ENCODE measurements around the gene ELMOD1.
A peak's percentile ranks its signal among the peaks of the same experiment; 100 is the strongest.
"Not testable (repeated sequence)": the region's sequence is repeated elsewhere in the genome, so short reads cannot be mapped to it uniquely, and the experiment has no call there.

Gene ELMOD1

DNA sequence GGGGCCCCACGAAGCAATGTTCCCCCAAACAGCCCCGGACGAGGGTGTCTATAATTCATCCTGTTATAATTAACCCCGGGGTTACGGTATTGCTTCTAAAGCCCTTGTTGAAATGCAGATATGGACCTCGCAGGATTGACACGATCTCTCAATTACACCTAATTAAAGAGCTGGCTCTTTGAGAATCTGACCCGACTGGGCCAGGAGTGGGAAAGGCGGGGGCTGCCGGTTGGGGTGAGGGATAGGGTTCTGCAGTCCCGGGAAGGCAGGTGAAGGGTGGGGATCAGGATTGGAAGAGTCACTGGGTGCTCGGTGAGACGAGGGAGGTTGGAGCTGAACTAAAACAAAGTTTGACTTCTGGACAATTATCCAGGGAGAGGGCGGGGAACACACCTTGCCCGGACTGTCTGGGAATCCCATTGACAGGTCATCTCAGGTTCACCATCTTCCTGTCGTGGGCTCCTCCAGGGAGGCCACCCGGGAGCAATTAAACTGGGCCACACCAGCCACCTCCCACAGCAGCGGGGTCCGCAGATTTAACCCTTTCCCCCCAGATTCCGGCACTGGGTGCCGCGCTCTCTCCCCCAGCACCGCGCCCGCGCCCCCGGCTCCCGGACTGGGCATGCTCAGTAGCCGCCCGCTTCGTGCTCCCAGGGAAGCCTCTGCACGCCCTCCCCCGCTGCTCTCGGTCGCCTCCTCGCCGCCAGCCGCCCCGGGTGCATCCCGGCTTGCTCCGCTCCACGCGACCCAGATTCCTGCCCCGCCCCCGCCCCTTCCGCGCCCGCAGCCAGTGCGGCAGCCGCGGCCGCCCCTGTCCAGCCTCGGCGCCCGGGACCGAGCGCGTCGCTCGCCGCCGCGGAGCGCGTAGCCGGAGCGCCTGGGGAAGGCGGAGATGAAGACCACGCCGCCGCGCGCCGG, at the start of gene ELMOD1:
ELMOD1 (plus strand) TSS at position 688 of the 918 bp plus-strand sequence. CDS start 27,043 bp downstream, outside the sequence.
- no peak for DNase-seq (ENCODE audit: low read depth in 2 of 2, low spot score in 1 of 2)

DNA sequence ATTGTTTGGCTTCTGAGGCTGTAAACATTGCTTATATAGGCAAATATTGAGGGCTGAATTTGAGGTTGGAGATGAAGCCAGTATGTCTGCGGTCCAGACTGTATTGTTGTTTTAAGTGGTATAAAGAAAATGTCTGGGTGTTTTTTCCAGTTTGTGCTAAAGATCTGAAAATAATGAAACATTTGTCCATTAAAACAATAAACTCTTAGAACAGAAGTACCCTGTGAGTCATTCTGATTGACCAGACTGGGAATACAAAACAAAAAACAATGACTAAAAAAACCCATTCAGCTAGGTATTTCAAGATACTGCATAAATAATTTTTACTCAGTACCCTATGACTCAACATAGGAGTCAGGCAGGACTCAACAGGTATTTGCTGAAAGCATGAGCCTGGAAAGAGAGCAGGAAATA, 45.8 kb upstream of the ELMOD1 start:
- DNase-seq (ENCODE audit: low read depth in 2 of 2, low spot score in 1 of 2), result no peak

DNA sequence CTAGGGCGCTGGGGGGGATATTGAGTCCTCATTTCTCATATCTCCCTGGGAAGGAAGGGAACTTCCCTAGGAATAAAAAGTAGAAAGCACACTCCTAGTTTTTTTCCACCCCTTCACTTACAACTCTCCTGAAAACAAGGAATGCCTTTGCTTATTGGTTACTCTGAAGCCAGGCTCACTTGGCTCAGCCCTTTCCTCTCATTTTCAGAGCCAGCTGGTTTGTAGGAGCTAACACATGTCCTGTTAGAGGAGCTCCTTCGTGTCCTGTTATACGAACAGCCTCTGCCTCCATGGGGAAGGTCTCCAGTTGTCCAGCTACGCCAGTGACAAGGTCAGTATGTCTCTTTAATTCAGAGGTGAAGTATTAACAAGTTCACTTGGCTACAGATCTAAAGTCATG, 43.0 kb upstream of the ELMOD1 start:
- DNase-seq (ENCODE audit: low read depth in 2 of 2, low spot score in 1 of 2), result no peak

DNA sequence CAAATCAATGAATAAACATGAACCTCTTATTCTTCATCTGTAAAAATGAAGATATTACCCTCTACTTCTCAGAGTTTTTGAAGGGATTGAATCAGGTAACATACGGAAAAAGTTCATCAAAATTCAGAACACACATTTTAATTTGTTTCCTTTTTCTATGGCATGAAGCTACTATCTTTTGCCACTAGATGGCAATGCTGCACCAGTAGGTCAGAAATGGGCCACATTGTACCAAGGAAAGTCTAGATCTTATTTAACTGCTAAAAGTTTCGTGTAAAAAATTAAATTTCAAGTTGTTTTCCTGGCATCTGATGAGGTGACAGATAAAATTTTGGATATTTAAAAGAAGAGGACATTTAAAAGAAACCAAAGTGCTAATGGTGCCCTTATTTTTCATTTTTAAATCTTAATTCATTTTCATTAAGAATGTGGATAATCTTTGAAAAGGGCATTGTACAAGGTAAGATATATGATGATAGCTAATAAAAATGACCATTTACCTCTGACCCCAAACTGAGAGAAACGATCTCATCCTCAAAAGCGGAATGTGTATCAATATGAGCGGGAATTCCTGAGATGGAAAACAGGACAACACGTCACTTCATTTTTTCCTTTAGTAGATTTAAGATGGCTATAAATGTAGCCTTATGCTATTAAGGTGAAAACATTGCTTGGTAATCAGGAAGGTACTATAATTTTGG, 41.5 kb upstream of the ELMOD1 start:
- DNase-seq (ENCODE audit: low read depth in 2 of 2, low spot score in 1 of 2), result no peak

DNA sequence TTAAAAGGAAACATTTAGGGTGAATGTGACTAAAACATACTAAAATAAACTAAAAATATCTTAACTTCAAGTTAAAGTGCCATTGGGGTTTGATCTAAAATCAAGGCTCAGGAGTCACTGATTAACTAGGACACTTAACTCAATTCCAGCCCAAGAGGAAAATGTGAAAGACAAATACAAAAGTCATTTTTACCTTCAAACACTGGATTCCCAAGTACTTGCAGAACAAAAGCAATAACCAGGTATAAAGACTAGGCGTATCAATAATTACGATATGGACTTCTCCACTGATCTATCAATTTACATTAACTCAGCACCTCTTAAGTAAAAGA, 41.0 kb upstream of the ELMOD1 start:
- DNase-seq (ENCODE audit: low read depth in 2 of 2, low spot score in 1 of 2), result no peak

DNA sequence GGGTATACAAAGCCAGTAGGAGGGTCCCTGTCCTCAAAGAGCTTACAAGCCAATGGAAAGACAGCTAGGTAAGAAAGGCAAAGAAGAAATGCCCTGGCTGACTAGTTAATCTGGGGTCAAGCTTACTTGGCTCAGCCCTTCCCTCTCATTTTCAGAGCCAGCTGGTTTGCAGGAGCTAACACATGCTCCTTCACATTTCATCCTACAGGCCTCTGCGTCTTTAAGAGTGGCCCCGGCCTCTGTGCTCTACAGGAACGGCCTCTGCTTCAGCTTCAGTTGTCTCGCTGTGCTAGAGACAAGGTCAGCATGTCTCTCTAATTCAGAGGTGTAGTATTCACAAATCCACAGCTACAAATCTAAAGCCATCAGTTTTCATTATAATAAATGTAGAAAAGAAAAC, 40.6 kb upstream of the ELMOD1 start:
- no peak for DNase-seq (ENCODE audit: low read depth in 2 of 2, low spot score in 1 of 2)

DNA sequence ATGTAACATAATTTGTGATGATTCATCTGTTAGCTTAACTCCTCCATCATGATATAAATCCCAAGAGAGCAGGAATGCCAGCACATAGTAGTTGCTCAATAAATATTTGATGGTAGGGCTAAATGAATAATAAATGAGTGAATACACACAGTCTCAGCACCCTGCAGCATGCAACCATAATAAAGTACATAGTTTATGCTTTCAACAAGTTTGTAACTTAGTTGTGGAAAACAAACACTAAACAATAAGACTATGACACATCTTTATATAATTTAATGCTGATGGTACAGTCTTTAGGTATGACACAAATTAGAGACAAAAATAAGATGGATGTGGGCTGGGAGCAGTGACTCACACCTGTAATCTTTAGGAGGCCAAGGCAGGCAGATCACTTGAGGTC, 29.3 kb upstream of the ELMOD1 start:
- DNase-seq (ENCODE audit: low read depth in 2 of 2, low spot score in 1 of 2), result no peak

DNA sequence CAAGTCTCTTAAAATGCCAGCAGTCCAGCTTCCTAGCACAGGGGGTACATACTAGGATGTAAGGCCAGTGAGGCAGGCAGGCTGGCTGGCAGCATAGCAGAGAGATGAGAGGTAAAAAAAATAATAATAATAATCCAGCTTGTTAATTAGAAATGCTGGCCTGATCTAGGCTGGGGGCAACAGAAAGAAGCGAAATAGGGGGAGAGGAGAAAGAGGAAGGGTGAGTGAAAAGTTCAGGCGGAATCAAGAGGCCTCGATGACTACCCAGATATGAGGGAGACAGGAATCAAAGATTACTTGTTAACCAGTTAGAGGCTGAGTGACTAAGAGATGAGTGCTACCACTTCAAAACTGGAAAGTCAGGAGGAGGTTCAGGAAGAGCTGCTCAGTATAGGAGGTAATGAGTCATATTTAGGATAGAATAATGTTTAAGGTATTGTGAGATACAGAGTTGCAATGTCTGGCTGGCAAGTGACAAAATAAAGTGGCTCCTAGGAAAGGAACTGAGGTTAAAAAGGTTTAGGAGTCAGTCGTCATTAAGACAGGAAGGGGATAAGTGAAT, 28.2 kb upstream of the ELMOD1 start:
- DNase-seq (ENCODE audit: low read depth in 2 of 2, low spot score in 1 of 2), result no peak

DNA sequence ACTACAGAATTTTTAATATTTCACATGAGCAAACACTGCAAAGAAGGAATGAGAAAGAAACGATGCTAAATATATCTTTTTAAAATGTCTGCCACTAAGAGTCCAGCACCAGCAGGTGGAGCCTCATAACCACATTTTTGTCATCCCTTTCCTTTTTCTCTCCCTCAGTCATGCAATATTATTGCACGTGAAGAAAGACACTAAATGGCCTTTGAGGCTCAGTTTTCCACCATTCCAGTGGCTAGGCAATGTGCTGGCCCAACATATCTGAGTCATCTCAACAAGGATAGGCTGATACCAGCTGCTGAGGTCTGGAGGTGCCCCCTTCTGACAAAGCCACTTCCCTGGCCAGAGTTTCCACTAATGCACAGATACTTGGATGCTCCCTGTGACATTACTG, 27.2 kb upstream of the ELMOD1 start:
- no peak for DNase-seq (ENCODE audit: low read depth in 2 of 2, low spot score in 1 of 2)

DNA sequence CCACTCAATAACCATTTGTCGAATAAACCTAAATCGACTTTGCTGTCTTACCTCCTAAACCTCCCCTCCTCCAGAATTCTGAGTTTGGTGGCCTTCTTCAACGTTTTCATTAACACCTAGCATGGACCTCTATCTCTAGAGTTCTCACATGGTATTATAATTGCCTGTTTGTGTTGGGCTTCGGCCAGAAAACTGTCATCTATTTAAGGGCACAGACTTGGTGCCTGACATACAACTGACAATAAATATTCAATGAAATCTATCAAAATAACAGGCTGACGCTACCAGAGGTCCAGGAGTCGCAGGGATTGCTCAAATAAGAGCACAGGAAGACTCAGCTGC, 26.1 kb upstream of the ELMOD1 start:
- no peak for DNase-seq (ENCODE audit: low read depth in 2 of 2, low spot score in 1 of 2)

DNA sequence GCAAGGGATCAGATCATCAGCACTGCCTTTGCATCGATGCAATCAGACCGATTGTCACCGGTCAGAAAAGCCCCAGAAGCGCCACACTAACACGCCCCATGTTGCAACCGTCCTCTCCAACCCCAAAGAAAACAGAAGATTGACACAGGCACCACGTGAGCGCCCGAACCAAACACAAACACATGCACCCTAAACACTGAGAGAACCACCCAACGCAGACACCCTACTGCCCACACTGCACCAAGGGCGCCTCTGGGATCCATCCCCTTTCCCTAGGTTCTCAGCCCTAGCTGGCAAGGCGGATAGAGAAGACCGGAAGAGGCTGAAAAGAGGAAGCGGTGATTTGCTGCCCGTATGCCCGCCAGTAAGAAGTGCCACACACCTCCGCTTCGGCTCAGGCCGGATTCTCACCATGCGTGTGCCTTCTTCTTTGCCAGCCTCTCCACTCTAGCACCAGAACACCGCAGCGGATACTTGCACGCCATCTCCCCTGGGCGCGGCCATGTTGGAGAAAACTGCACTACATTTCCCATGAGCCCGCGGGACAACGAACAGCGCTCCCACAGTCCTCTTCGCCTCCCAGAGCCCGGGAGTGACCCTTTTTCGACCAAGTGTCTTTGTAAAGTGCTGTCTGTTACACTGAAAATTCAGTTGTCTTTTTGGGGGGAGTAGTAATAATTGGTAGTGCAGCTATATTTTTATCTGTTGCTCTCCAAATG, 25.6 kb upstream of the ELMOD1 start, which contains the start of gene ALKBH8:
ALKBH8 (minus strand) TSS at position 517 of the 719 bp plus-strand sequence. CDS start 4,842 bp downstream, outside the sequence.
- peak; percentile 41 to 56 for DNase-seq (ENCODE audit: low read depth in 2 of 2, low spot score in 1 of 2)

DNA sequence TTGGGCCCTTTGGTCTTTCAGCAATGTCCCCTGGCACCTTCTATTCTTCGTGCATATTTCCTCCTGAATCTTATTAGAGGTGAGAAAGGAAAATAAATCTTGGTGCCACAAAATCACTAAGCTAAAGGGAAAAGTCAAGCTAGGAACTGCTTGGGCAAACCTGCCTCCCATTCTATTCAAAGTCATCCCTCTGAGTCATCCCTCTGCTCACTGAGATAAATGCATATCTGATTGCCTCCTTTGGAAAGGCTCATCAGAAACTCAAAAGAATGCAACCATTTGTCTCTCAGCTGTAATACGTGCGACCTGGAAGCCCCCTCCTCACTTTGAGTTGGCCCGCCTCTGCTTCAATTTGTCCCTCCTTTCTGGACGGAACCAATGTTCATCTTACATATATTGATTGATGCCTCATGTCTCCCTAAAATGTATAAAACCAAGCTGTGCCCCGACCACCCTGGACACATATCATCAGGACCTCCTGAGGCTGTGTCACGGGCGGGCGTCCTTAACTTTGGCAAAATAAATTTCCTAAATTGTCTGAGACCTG, 24.9 kb upstream of the ELMOD1 start:
- not testable (repeated sequence) for DNase-seq (ENCODE audit: low read depth in 2 of 2, low spot score in 1 of 2)

DNA sequence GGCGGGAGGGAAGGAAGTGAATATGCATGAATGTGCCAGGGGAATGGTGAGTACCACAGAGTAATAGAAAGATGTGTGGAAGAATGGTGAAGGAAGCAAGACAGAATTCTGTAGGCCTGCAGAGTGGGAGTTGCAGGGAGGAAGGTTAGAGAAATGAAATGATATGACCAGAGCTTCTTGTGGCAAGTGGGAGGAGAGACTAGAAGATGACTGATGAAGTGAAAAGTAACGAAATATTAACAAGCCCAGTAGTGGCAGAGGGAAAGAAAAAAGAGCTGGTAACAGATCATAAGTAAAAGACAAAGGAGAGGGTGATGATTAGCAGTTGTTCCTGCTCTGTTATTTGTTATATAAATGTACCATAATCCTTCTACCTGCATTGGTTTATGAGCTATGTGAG, 24.4 kb upstream of the ELMOD1 start:
- no peak for DNase-seq (ENCODE audit: low read depth in 2 of 2, low spot score in 1 of 2)

DNA sequence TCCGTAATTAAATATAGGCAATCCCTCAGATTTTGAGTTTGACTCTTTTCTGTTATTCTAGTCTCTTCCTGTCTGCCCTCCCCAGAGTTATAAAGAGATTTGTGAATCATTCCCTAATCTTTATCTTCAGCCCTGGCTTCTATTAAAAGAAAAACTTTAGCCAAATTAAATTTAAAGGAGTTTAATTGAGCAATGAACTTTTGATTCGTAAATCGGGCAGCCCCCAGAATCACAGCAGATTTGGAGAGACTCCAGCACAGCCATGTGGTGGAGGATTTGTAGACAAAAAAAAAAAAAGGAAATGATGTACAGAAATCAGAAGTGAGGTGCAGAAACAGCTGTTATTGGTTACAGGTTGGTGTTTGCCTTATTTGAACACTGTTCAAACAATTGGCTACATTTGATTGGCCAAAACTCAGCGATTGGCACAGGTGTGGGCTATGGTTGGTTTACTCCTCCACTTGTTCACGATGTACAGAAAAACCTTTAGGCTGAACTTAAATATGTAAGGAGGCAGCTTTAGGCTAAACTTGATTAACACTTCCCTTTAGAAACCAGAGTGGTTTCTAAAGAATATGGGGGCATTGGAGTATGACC, 23.1 kb upstream of the ELMOD1 start:
- no peak for DNase-seq (ENCODE audit: low read depth in 2 of 2, low spot score in 1 of 2)

DNA sequence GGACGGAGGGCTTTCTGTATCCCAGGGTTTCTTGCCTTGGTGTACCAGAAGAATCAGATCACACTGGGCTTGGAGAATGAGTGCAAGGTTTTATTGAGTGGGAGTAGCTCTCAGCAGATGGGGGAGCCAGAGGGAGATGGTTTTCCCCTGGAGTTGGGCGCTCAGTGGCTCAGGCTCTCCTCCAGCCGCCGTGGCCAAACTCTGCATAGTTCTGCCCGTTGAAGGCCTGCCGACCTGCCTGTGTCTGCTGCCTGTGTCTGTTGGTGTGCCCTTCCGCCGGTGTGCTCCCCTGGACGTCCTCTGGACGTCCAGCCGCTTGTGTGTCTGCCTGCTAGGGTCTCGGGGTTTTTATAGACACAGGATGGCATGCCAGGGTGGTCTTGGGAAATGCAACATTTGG, 20.9 kb upstream of the ELMOD1 start:
- no peak for DNase-seq (ENCODE audit: low read depth in 2 of 2, low spot score in 1 of 2)

DNA sequence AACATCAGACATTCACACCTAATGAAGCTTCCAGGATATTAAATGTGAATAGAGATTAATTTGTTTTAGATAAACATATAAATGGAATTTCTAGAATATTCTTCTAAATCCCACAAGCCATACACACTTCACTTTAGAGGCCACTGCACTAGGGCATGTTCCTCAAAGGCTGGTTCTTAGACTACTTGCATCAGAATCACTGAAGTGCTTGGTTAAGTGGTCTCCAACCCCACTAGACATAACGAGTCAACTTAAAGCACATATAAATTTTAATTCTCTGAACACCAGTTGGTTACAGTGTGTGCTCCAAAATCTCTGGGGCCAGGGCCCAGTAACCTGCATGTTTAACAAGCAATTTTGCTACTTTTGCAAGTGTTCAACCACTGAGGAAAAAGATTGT, 17.5 kb upstream of the ELMOD1 start:
- no peak for DNase-seq (ENCODE audit: low read depth in 2 of 2, low spot score in 1 of 2)

DNA sequence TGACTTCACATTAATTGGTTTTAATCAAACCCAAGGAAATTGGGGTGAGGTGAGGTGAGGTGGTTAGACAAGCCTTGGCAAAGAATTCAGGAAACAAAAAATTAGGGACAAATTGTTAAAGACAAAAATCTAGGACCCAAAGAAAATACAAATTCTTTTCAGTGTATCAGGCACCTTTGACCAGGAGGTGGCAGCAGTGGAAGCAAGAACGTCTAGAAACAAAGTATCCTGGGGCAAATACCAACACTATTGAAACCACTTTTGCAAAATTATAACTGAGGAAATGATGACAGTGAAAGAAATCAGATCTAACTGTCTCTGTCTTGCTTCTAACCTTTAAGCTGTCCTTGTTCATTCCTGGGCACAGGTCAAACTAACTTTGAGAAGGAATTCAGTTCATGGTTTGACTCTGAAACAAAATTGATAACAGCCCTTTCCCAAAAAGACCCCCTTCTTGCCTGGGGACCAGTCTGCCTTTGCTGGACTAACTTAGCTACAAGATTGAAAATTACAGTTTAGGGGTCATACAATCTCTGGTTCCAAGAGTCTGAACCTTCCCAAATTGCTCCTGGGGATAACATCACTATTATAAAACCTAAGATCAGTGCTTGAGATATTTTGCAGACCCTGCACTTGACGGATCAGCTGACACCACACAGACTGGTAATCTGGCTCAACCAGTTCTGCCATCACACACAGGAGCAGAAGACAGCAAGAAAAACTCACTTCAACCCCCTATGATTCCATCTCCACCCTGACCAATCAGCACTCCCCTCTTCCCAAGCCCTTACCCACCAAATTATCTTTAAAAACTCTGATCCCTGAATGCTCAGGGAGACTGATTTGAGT, 14.2 kb upstream of the ELMOD1 start:
- peak in 1 of 2 donors; percentile 35 for DNase-seq (ENCODE audit: low read depth in 2 of 2, low spot score in 1 of 2)

DNA sequence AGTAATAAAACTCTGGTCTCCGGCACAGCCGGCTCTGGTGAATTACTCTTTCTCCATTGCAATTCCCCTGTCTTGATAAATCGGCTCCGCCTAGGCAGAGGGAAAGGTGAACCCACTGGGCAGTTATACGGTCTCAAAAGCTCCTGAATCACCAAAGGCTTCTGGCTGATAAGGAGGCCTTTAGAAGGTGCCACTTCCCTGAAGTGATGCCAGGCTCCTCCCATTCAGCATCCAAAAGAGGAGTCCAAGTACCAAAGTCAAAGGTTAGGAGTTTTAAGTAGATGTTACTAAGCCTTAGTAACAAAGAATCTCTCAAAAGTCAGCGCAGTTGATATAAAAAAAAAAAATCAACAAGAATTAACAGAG, 13.6 kb upstream of the ELMOD1 start:
- DNase-seq (ENCODE audit: low read depth in 2 of 2, low spot score in 1 of 2), result no peak

DNA sequence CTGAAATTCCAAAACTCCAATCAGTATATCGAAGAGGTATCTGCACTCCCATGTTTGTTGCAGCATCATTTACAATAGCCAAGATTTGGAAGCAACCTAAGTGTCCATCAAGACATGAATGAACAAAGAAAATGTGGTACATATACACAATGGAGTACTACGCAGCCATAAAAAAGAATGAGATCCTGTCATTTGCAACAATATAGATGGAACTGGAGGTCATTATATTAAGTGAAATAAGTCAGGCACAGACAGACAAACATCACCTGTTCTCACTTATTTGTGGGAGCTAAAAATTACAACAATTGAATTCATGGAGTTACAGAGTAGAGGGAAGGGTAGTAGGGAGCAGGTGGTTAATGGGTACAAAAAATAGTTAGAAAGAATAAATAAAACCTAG, 11.8 kb upstream of the ELMOD1 start:
- DNase-seq (ENCODE audit: low read depth in 2 of 2, low spot score in 1 of 2), result not testable (repeated sequence)

DNA sequence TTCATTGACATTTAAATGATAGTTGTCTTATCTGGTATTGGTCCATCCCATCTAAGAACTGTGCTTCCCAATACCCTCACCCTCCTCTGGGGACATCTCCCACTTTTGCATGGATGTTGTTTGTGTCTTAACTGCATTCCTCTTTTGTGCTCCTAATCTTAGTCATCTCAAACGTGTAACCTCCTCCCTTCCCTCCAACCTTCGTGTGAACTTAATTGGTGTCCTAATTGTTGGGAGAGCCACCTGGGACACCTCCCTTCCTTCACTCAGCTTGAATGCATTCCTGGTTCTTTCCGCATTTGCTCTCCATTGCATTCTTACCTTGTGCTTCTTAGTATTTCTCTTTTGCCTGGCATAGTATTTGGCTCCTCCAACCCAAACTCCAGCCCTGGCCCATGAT, 9.8 kb upstream of the ELMOD1 start:
- no peak for DNase-seq (ENCODE audit: low read depth in 2 of 2, low spot score in 1 of 2)

Data from stimulated activated CD8-positive, alpha-beta memory T cell treated with anti-CD3 and anti-CD28 coated beads, Interleukin-4, amount 100 ng/mL, for 1 hour (primary cell).